HL-60 (cell line): ENCODE data around the gene COPB2.

ENCODE experiments used
- DNase-seq, 2 experiments: peaks; one replicate each; pipeline ENCODE4 v3.0.0-alpha.2; 2010 to 2020; ENCODE audit warnings: low read depth in 1 of 2, low spot score in 1 of 2
- H3K27ac ChIP-seq: fragments of 250-450 bp; sonication (Bioruptor Pico); replicated peaks from 2 replicates; pipeline ENCODE4 v1.5.1; 2020; ENCODE audit warnings: mild to moderate bottlenecking, moderate library complexity
- H3K27me3 ChIP-seq: fragments of 250-450 bp; sonication (Bioruptor Pico); 2 replicates; pipeline ENCODE4 v1.5.1; 2021; ENCODE audit warnings: mild to moderate bottlenecking, moderate library complexity; ENCODE audit not compliant: insufficient read depth, poor library complexity, severe bottlenecking
- H3K4me3 ChIP-seq: replicated peaks from 2 replicates; pipeline ENCODE4 v1.5.1; 2011; ENCODE audit warnings: mild to moderate bottlenecking, control low read depth, low read length; ENCODE audit not compliant: insufficient read depth
- CTCF ChIP-seq: IDR thresholded peaks from one replicate; pipeline ENCODE4 v1.5.1; 2011; ENCODE audit warnings: low read length, control low read depth, inconsistent platforms; ENCODE audit not compliant: insufficient read depth
- GABPA ChIP-seq: IDR thresholded peaks from 2 replicates; pipeline ENCODE4 v1.6.1; 2012; ENCODE audit warnings: low read depth
- POLR2AphosphoS5 ChIP-seq: IDR thresholded peaks from 2 replicates; pipeline ENCODE4 v1.6.1; 2012; ENCODE audit warnings: low read depth
- REST ChIP-seq: IDR thresholded peaks from 2 replicates; pipeline ENCODE4 v1.6.1; 2012; ENCODE audit warnings: low read depth; ENCODE audit not compliant: insufficient replicate concordance
- SPI1 ChIP-seq: IDR thresholded peaks from 2 replicates; pipeline ENCODE4 v1.6.1; 2012; ENCODE audit warnings: low read depth, mild to moderate bottlenecking, borderline replicate concordance

Gene COPB2

GRCh38 chr3:139309061-139309591, 80.3 kb downstream of the COPB2 start:
- no peak for TF ChIP-seq SPI1
- no peak for TF ChIP-seq CTCF
- TF ChIP-seq REST: no peak
- no peak for TF ChIP-seq GABPA
- TF ChIP-seq POLR2AphosphoS5: no peak
- Histone ChIP-seq H3K27me3 (no peaks in the 10 kb centered on the region), H3K4me3 (no peak overlapping the region), H3K27ac (no peak overlapping the region)
- no peak for DNase-seq

- no peak for DNase-seq
- Histone ChIP-seq H3K27ac (no peak overlapping the region), H3K4me3 (no peak overlapping the region), H3K27me3 (no peaks in the 10 kb centered on the region)
- TF ChIP-seq POLR2AphosphoS5 (no peak), CTCF (no peak), GABPA (no peak), SPI1 (no peak), REST (no peak)
Observed at GRCh38 chr3:139308560-139308959, 80.9 kb downstream of the COPB2 start.

GRCh38 chr3:139307601-139308555, 81.6 kb downstream of the COPB2 start:
- H3K27me3 ChIP-seq: no peaks in the 10 kb centered on the region
- no peak for TF ChIP-seq REST
- no peak for TF ChIP-seq GABPA
- TF ChIP-seq POLR2AphosphoS5: no peak
- TF ChIP-seq CTCF: no peak
- TF ChIP-seq SPI1: no peak
- no peak overlapping the region for H3K4me3 ChIP-seq
- DNase-seq: no peak
- no peak overlapping the region for H3K27ac ChIP-seq
